Fibroblast of pulmonary artery (primary cell): Measurements from ENCODE around the gene ARHGAP10.

Experiments
- DNase-seq: peaks from one replicate; pipeline ENCODE4 v3.0.0-alpha.2; 2010; ENCODE audit warnings: low read depth
- H3K4me3 ChIP-seq: replicated peaks from 2 replicates; pipeline ENCODE4 v1.5.1; 2011; ENCODE audit warnings: low read depth, mild to moderate bottlenecking, control low read depth, low read length, moderate library complexity
- TF ChIP-seq, protein P1 (sequence below): IDR thresholded peaks from 2 replicates; pipeline ENCODE4 v1.5.1; 2011; ENCODE audit warnings: mild to moderate bottlenecking, control low read depth, low read length, inconsistent platforms; ENCODE audit errors: missing control alignments

Gene ARHGAP10

DNA sequence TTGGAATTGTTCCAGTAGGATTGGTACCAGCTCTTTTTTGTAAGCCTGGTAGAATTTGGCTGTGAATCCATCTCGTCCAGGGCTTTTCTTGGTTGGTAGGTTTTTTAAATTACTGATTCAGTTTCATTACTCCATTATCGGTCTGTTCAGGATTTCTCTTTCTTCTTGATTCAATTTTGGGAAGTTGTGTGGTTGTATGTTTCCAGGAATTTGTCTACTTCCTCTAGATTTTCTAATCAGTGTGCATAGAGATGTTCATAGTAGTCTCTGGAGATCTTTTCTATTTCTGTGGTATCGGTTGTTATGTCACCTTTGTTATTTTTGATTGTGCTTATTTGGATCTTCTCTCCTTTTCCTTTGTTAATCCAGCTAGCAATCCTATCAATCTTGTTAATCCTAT, 248.7 kb downstream of the ARHGAP10 start:
- no peak overlapping the region for H3K4me3 ChIP-seq
- TF ChIP-seq, protein P1, sequence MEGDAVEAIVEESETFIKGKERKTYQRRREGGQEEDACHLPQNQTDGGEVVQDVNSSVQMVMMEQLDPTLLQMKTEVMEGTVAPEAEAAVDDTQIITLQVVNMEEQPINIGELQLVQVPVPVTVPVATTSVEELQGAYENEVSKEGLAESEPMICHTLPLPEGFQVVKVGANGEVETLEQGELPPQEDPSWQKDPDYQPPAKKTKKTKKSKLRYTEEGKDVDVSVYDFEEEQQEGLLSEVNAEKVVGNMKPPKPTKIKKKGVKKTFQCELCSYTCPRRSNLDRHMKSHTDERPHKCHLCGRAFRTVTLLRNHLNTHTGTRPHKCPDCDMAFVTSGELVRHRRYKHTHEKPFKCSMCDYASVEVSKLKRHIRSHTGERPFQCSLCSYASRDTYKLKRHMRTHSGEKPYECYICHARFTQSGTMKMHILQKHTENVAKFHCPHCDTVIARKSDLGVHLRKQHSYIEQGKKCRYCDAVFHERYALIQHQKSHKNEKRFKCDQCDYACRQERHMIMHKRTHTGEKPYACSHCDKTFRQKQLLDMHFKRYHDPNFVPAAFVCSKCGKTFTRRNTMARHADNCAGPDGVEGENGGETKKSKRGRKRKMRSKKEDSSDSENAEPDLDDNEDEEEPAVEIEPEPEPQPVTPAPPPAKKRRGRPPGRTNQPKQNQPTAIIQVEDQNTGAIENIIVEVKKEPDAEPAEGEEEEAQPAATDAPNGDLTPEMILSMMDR = no peak
- no peak for DNase-seq

DNA sequence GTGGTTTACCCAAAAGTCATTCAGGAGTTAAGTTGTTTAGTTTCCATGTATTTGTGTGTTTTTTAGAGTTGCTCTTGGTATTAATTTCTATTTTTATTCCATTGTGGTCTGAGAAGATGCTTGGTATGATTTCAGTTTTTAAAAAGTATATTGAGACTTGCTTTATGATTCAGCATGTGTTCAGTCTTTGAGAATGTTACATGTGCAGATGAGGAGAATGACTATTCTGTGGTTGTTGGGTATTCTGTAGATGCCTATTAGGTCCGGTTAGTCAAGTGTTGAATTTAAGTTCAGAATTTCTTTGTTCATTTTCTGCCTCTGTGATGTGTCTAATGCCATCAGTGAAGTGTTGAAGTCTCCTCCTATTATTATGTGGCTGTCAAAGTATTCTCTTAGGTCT, 249.4 kb downstream of the ARHGAP10 start:
- DNase-seq = no peak
- no peak overlapping the region for H3K4me3 ChIP-seq
- TF ChIP-seq, protein P1 = no peak

DNA sequence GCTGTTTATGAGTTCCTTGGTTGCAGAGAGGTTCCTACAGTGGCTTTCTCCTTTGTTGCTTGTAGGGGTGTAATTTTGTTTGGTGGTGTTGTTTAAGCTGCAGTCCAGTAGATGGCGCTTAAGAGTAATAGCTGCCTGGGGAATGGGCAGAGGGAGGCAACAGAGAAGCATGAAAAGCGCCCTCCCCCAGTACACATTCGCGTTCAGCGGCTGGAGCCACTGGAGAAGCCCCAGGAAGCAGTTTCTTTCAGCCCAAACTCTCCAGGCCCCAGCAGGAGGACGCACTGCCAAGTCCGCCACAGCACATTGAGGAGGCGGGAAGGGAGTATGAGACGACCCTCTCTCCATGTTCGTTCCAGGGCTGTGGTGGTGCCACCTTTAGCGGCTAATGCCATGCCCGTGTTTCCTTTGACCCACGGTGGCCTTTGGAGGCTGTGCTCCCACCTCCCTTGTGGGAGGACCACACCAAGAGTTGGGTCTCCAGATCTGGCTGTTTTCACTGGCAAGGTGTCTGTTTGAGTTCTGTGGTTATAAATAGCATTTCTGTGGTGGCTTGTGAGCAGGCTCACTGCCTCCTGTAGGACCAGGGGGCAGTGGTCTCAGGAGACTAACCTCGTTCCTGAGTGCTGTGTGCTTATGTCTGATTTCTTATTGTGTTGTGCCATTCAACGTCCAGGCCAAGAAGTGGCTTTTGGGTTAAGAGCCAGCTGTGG, 252.3 kb downstream of the ARHGAP10 start:
- TF ChIP-seq, protein P1 = peak; percentile 87
- DNase-seq = peak; percentile 75
- no peak overlapping the region for H3K4me3 ChIP-seq

DNA sequence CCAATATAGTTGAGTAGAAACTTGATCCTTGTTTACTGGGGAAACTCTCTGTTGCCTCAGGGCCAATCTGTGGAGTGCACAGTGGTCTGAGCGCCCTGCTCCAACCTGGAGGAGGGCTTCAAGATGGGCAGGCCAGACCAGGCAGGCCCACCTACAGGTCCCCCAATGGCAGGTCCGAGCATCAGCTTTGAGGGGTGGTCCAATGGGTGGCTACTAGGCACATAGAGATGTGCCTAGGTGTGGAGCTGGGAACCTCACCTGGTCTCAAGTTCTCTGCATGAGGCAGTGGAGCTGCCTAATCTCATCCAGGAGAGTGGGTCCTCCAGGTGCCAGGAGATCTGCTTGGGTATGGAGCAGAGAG, 252.9 kb downstream of the ARHGAP10 start:
- TF ChIP-seq, protein P1 = no peak

DNA sequence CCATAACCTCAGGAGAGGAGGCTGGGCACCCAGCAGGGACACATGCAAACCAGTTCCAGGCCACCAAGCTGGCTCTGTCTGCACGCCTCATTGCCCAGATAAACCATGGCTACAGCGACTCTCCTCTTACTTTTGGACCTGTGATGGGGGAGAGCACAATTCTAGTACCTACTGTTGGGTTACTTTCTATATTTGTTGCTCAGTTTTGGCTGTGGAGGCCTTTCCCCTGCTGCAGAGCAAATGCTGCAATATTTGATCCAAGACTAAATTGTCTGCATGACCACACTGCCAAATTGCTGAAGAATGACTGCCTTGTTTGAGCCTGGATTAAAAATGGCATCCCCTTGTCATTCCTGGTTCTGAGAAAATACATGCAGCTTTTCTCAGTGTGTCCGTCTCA, 253.5 kb downstream of the ARHGAP10 start:
- TF ChIP-seq, protein P1 = no peak
- no peak overlapping the region for H3K4me3 ChIP-seq
- no peak for DNase-seq

More for the DNA sequence above, 252.9 kb downstream of the ARHGAP10 start:
- DNase-seq = no peak
- no peak overlapping the region for H3K4me3 ChIP-seq

DNA sequence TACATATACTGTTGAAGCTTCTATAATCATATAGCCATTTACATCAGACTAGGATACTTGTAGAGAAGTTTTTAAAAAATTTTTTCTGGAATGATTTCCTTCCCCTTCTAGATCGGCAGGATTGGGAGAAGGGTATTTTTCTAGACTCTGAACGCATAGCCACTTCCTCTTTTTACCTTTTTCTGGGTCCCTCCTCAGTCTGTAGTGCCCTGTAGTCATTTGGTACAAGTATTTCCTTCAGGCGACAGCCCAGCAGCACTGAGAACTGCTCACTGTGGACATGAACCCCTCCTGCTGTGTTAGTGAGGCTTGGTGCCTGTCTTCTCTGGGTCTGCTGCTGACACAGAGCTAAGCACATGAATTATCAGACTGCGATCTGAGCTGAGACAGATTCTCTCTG, 255.4 kb downstream of the ARHGAP10 start:
- H3K4me3 ChIP-seq = no peak overlapping the region
- TF ChIP-seq, protein P1 = no peak
- DNase-seq = no peak
